Activated CD4-positive, alpha-beta T cell treated with anti-CD3 and anti-CD28 coated beads for 36 hours (primary cell): Measurements from ENCODE around the gene GDNF. TPM values are rescaled to one million over a fixed set of nuclear protein-coding genes. Genes with fewer than 3 reads are reported as not detected.

Experiments used
- ATAC-seq: fragments of 200-7000 bp; cut with Tn5 transposase; one replicate; pipeline ENCODE4 v1.10.0; 2021; ENCODE audit warnings: mild to moderate bottlenecking, moderate library complexity
- CTCF ChIA-PET: fragments of 350-600 bp; sonication (Branson Sonifier 250); formaldehyde crosslinking; loops from one replicate; lab custom pipeline; 2021; ENCODE audit warnings: antibody characterized with exemption; lab: Charles Lee
- POLR2A ChIA-PET: fragments of 350-600 bp; sonication (Branson Sonifier 250); formaldehyde crosslinking; loops from one replicate; lab custom pipeline; 2021; ENCODE audit warnings: antibody characterized with exemption, inconsistent platforms; lab: Charles Lee
- DNase-seq: peaks from one replicate; pipeline ENCODE4 v3.0.0-alpha.2; 2020
- H3K27ac Mint-ChIP-seq: one replicate; pipeline ENCODE4 v1.8.0; 2021; ENCODE audit warnings: mixed read lengths
- H3K27me3 Mint-ChIP-seq: one replicate; pipeline ENCODE4 v1.8.0; 2021; ENCODE audit warnings: mixed read lengths
- H3K36me3 Mint-ChIP-seq: one replicate; pipeline ENCODE4 v1.8.0; 2021; ENCODE audit warnings: low read depth, mixed read lengths
- H3K4me1 Mint-ChIP-seq: one replicate; pipeline ENCODE4 v1.8.0; 2021; ENCODE audit warnings: mixed read lengths
- H3K4me3 Mint-ChIP-seq: one replicate; pipeline ENCODE4 v1.8.0; 2021; ENCODE audit warnings: mild to moderate bottlenecking, moderate library complexity, mixed read lengths
- H3K9me3 Mint-ChIP-seq: one replicate; pipeline ENCODE4 v1.8.0; 2021; ENCODE audit warnings: low read depth, mixed read lengths
- intact Hi-C, 2 experiments: fragments of 100-400 bp; cut with DNase I in 1 of 2; cut with micrococcal nuclease in 1 of 2; formaldehyde crosslinking; loops; one replicate each; pipeline versions ENCODE4 v1.14.2 to v1.15.1; 2022 to 2024; cut with DNase I, micrococcal nuclease
- total RNA-seq, 2 experiments: library from RNA; stranded (reverse); gene quantifications; one replicate each; pipeline ENCODE4 v1.2.3, GENCODE V29; 2021

Gene GDNF
- total RNA-seq, 2 experiments from 2014 or later: not detected

DNA sequence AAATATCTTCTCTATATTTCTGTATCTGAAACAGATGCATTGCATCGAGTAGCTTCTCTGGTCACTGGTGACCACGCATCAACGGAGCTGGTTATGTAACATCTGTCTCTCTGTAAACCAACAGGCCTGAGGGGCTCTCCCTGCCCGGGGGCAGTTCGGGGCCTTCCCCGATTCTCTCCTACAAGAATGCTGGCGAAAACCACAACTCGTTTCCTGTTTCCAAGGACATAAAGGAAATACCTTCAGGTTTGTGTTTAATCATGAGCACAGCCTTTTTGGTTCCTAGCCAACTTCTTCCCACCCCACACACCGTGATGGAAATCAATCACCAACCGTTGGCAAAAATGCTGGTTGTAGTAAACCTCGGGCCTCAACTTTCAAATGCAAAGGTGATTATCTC, 25.1 kb downstream of the GDNF start:
- DNase-seq (no peak), ATAC-seq (no peak)
- intact Hi-C loops: no loop called here
- H3K4me1 Mint-ChIP-seq: no peaks in the 10 kb centered on the region
- H3K27ac Mint-ChIP-seq: no peak overlapping the region
- H3K36me3 Mint-ChIP-seq: no peaks in the 10 kb centered on the region
- peaks cover 16% of the 10 kb centered on the region for H3K27me3 Mint-ChIP-seq
- no peaks in the 10 kb centered on the region for H3K9me3 Mint-ChIP-seq
- POLR2A ChIA-PET: no interaction called here
- CTCF ChIA-PET: interaction anchor here (0.5 kb wide), 1 partner anchor 31 kb away, joined by 4 read pairs; no protein-coding TSS in a partner anchor
- H3K4me3 Mint-ChIP-seq: no peak overlapping the region

DNA sequence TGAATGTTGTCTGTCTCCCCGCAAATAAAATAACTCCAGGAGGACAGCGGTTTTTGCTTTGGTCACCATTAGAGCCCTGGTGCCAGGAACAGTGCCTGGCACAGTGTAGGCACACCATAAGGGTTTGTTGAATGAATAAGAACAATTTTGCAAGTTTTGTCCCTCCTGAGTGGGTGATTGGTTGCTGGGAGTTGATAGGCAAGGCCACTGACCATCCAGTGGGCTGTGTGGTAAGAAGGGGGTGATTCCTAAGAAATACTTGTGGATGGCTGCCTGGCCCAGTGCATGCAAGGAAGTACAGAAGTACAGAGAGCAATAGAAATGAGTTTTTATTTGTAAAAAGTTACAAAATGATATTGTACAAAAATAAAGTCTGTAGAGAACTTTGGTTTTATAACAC, 27.5 kb downstream of the GDNF start:
- ChIA-PET POLR2A (no interaction called here), CTCF (no interaction called here)
- H3K4me1 Mint-ChIP-seq: no peaks in the 10 kb centered on the region
- intact Hi-C loops: no loop called here
- DNase-seq (no peak), ATAC-seq (no peak)
- no peaks in the 10 kb centered on the region for H3K9me3 Mint-ChIP-seq
- no peak overlapping the region for H3K4me3 Mint-ChIP-seq
- peaks cover 14% of the 10 kb centered on the region for H3K27me3 Mint-ChIP-seq
- no peaks in the 10 kb centered on the region for H3K36me3 Mint-ChIP-seq
- no peak overlapping the region for H3K27ac Mint-ChIP-seq

DNA sequence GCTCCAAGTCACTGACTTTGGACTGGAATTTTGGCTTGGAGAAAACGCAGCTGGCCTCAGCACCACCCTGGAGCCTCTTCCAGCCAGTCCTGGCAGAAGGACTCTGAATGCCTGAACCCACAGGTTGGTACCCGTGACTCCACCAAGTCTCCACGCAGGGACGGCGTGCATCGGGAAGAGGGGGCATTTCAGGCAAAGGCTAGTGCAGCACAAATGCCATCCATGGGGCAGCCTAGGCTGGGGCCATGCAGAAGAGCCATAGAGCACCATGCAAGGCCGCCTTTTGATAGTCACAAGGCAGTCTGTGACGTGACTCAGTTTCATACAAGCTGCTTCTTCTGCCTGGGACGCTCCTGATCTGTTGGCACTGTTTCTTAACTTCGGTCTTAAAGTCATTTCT, 28.0 kb downstream of the GDNF start:
- Mint-ChIP-seq H3K36me3 (no peaks in the 10 kb centered on the region), H3K4me1 (no peaks in the 10 kb centered on the region), H3K27me3 (peaks cover 14% of the 10 kb centered on the region), H3K27ac (no peak overlapping the region), H3K9me3 (no peaks in the 10 kb centered on the region), H3K4me3 (no peak overlapping the region)
- ATAC-seq (no peak), DNase-seq (no peak)
- CTCF ChIA-PET: interaction anchor here (0.7 kb wide), 1 partner anchor 401 kb away, joined by 3 read pairs; no protein-coding TSS in a partner anchor
- POLR2A ChIA-PET: no interaction called here
- intact Hi-C loops: no loop called here

DNA sequence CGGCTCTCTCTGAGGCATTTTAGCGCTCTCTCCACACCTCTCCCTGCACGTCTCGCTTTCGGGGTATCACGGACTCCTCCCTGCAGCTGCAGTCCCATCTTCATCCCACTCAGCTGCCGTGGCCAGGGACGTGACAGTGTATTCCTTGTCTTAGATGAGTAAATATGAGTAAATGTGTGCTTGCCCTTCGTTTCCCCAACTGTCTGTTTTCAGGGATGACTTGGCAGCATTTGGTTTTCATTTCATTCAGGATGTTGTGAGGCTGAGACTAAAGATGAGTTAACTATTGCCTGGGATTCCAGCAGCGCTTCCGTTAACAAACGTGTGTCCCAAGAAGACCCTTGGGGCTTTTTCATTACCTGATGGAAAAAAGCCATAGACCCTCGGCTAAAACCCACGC, 29.5 kb downstream of the GDNF start:
- POLR2A ChIA-PET: no interaction called here
- H3K27ac Mint-ChIP-seq: no peak overlapping the region

GRCh38 chr5:37808945-37809344, 30.9 kb downstream of the GDNF start:
- intact Hi-C loops: no loop called here
- ATAC-seq (no peak), DNase-seq (no peak)
- H3K9me3 Mint-ChIP-seq: no peaks in the 10 kb centered on the region
- CTCF ChIA-PET: interaction anchor here (0.6 kb wide), 1 partner anchor 17 kb away, joined by 3 read pairs; no protein-coding TSS in a partner anchor
- H3K36me3 Mint-ChIP-seq: no peaks in the 10 kb centered on the region
- POLR2A ChIA-PET: no interaction called here
- H3K4me1 Mint-ChIP-seq: no peaks in the 10 kb centered on the region
- H3K4me3 Mint-ChIP-seq: no peak overlapping the region
- H3K27ac Mint-ChIP-seq: no peak overlapping the region
- H3K27me3 Mint-ChIP-seq: peaks cover 11% of the 10 kb centered on the region

More for the DNA sequence above, 29.5 kb downstream of the GDNF start:
- ATAC-seq (no peak), DNase-seq (no peak)
- Mint-ChIP-seq H3K4me1 (no peaks in the 10 kb centered on the region), H3K27me3 (peaks cover 10% of the 10 kb centered on the region), H3K36me3 (no peaks in the 10 kb centered on the region), H3K9me3 (no peaks in the 10 kb centered on the region), H3K4me3 (no peak overlapping the region)
- intact Hi-C loops: no loop called here
- CTCF ChIA-PET: no interaction called here

- Mint-ChIP-seq H3K27ac (no peak overlapping the region), H3K9me3 (no peaks in the 10 kb centered on the region), H3K36me3 (no peaks in the 10 kb centered on the region), H3K27me3 (peaks cover 11% of the 10 kb centered on the region), H3K4me3 (no peak overlapping the region), H3K4me1 (no peaks in the 10 kb centered on the region)
- POLR2A ChIA-PET: no interaction called here
- ATAC-seq (no peak), DNase-seq (no peak)
- intact Hi-C loops: no loop called here
- CTCF ChIA-PET: no interaction called here
Measured at GRCh38 chr5:37807621-37808301, 32.1 kb downstream of the GDNF start.

GRCh38 chr5:37807015-37807414, 32.8 kb downstream of the GDNF start:
- intact Hi-C loops: no loop called here
- Mint-ChIP-seq H3K9me3 (no peaks in the 10 kb centered on the region), H3K27ac (no peak overlapping the region), H3K27me3 (peaks cover 11% of the 10 kb centered on the region), H3K4me1 (no peaks in the 10 kb centered on the region), H3K36me3 (no peaks in the 10 kb centered on the region), H3K4me3 (no peak overlapping the region)
- ATAC-seq: no peak
- POLR2A ChIA-PET: no interaction called here
- DNase-seq: no peak
- CTCF ChIA-PET: no interaction called here

DNA sequence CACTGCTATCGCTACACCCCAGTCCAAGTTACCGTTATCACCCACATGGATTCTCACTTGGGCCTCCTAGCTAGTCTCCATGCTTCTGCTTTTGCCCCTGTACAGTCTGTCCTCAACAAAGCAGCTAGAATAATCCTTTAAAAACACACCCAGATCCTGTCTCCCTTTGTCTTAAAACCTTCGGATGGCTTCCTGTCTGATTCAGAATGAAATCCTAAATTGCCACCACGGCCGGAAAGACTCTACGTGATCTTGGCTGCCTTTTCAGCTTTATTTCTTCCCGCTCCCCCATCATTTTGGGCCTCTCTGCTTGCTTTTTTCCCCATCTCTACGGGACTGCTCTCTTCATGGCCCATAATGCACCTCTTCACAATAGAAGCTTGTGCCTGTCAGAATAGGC, 33.4 kb downstream of the GDNF start:
- Mint-ChIP-seq H3K27ac (no peak overlapping the region), H3K9me3 (no peaks in the 10 kb centered on the region), H3K27me3 (peaks cover 11% of the 10 kb centered on the region), H3K4me1 (no peaks in the 10 kb centered on the region), H3K4me3 (no peak overlapping the region), H3K36me3 (no peaks in the 10 kb centered on the region)
- intact Hi-C loops: no loop called here
- POLR2A ChIA-PET: no interaction called here
- ATAC-seq (no peak), DNase-seq (no peak)
- CTCF ChIA-PET: no interaction called here

GRCh38 chr5:37806016-37806415, 33.8 kb downstream of the GDNF start:
- DNase-seq (no peak), ATAC-seq (no peak)
- Mint-ChIP-seq H3K27me3 (peaks cover 11% of the 10 kb centered on the region), H3K9me3 (no peaks in the 10 kb centered on the region), H3K4me3 (no peak overlapping the region), H3K4me1 (no peaks in the 10 kb centered on the region), H3K36me3 (no peaks in the 10 kb centered on the region), H3K27ac (no peak overlapping the region)
- POLR2A ChIA-PET: no interaction called here
- CTCF ChIA-PET: no interaction called here
- intact Hi-C loops: no loop called here

GRCh38 chr5:37804401-37804800, 35.4 kb downstream of the GDNF start:
- Mint-ChIP-seq H3K4me1 (no peaks in the 10 kb centered on the region), H3K4me3 (no peak overlapping the region), H3K36me3 (no peaks in the 10 kb centered on the region), H3K27ac (no peak overlapping the region), H3K27me3 (peaks cover 8% of the 10 kb centered on the region), H3K9me3 (no peaks in the 10 kb centered on the region)
- intact Hi-C loops: no loop called here
- no peak for DNase-seq
- ChIA-PET CTCF (interaction anchor here (0.7 kb wide), 1 partner anchor 165 kb away, joined by 3 read pairs; no protein-coding TSS in a partner anchor), POLR2A (no interaction called here)
- ATAC-seq: no peak

GRCh38 chr5:37803487-37803886, 36.4 kb downstream of the GDNF start:
- no peak for ATAC-seq
- H3K4me1 Mint-ChIP-seq: no peaks in the 10 kb centered on the region
- intact Hi-C loops: no loop called here
- CTCF ChIA-PET: no interaction called here
- H3K9me3 Mint-ChIP-seq: no peaks in the 10 kb centered on the region
- H3K4me3 Mint-ChIP-seq: no peak overlapping the region
- H3K36me3 Mint-ChIP-seq: no peaks in the 10 kb centered on the region
- H3K27me3 Mint-ChIP-seq: peaks cover 6% of the 10 kb centered on the region
- DNase-seq: no peak
- POLR2A ChIA-PET: no interaction called here
- no peak overlapping the region for H3K27ac Mint-ChIP-seq

DNA sequence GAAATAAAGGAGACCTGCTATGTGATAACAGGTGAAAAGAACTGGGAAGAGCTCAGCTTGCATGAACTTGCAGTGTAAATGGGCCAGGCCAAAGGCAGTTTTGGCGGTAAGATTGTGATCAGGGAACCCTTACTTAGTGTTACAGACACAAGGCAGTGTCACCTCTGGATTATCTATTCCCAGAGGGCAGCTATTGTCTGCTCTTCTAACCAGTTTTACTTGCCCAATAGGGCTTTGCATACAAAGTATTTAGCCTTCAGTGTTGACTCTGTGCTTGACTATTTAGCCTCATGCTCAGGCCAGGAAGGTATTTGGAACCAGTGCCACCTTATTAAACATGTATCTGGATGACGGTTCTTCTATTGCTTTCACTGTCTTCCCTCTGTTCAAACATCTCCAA, 38.3 kb downstream of the GDNF start:
- Mint-ChIP-seq H3K4me1 (no peaks in the 10 kb centered on the region), H3K9me3 (peaks cover 3% of the 10 kb centered on the region), H3K27me3 (peaks cover 8% of the 10 kb centered on the region), H3K36me3 (no peaks in the 10 kb centered on the region), H3K27ac (no peak overlapping the region), H3K4me3 (no peak overlapping the region)
- intact Hi-C loops: no loop called here
- ATAC-seq (no peak), DNase-seq (no peak)
- POLR2A ChIA-PET: no interaction called here
- CTCF ChIA-PET: no interaction called here
